Measurements from ENCODE around the gene SLC27A1. TPM values are rescaled to one million over a fixed set of nuclear protein-coding genes. Genes with fewer than 3 reads are reported as not detected.

The SLC27A1 gene
- total RNA-seq, 1 donor from 2014 or later: 64.9 TPM

DNA sequence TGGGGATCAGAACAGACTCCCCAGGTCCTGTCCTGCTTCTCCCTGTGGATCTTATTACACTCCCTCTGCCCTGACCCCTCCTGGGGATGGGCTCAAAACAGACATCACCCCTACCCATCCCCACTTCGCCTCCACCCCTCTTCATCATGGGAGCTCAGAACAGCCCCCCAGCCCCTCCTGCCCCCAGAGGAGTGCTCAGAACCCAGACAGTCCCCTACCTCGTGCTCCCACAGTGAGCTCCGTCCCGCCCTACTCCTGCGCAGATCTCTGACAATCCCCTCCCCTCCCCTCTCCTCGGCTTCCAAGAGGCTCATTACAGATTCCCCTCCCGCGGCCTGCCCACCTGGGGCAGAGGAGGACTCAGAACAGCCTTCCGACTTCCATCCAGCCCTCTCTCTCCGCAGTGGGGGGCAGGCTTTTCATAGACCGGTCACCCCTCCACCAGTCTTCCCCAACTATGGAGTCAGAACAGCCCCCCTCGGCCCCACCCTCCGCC lies 15.7 kb upstream of the SLC27A1 start:
- no peaks in the 10 kb centered on the region for H3K9me3 ChIP-seq
- no peak for DNase-seq (ENCODE audit: low spot score in 2 of 2)
- TF ChIP-seq, protein P1, sequence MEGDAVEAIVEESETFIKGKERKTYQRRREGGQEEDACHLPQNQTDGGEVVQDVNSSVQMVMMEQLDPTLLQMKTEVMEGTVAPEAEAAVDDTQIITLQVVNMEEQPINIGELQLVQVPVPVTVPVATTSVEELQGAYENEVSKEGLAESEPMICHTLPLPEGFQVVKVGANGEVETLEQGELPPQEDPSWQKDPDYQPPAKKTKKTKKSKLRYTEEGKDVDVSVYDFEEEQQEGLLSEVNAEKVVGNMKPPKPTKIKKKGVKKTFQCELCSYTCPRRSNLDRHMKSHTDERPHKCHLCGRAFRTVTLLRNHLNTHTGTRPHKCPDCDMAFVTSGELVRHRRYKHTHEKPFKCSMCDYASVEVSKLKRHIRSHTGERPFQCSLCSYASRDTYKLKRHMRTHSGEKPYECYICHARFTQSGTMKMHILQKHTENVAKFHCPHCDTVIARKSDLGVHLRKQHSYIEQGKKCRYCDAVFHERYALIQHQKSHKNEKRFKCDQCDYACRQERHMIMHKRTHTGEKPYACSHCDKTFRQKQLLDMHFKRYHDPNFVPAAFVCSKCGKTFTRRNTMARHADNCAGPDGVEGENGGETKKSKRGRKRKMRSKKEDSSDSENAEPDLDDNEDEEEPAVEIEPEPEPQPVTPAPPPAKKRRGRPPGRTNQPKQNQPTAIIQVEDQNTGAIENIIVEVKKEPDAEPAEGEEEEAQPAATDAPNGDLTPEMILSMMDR (IDR thresholded peaks at IDR 0.05): no peak
- no peaks in the 10 kb centered on the region for H3K27me3 ChIP-seq
- intact Hi-C loops (cut with DNase I): no loop called here
- H3K27ac ChIP-seq: no peak overlapping the region
- no peaks in the 10 kb centered on the region for H3K36me3 ChIP-seq
- no peak overlapping the region for H3K4me3 ChIP-seq
- peaks cover 0 to 6% of the 10 kb centered on the region in 2 donors for H3K4me1 ChIP-seq

DNA sequence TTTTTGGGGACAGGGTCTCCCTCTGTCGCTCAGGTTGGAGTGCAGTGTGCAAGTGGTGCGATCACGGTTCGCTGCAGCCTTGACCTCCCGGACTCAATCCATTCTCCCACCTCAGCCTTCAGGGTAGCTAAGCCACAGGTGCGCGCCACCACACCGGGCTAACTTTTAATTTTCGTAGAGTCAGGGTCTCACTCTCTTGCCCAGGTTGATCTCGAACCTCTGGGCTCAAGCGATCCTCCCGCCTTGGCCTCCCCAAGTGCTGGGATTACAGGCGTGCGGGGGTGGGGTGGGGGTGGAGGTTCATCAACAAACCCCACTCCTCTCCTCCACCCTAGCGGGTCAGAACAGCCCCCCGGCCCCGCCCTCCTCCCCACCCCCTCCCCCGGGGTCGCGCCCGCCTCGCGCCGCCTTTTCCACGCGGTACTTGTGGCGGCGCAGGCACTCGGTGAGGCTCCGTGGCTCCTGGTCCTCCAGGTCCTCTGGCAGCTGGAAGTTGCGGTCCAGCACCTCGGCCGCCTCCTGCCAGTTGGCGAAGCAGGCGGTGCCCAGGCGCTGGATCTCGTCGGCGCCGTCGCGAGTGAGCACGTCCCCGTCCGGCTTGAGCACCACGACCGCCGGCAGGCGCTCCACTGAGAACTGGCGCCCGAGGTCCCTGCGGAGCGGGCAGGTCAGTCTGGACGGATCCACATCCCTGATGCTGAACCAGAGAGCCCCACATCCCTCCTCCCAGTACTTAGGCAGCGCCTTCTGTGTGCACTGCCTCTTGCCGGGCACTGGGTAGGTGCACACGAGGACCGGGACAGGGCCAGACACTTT lies 14.8 kb upstream of the SLC27A1 start:
- no peaks in the 10 kb centered on the region for H3K36me3 ChIP-seq
- no peak for DNase-seq (ENCODE audit: low spot score in 2 of 2)
- no peaks in the 10 kb centered on the region for H3K9me3 ChIP-seq
- no peak overlapping the region for H3K27ac ChIP-seq
- H3K4me3 ChIP-seq: no peak overlapping the region
- TF ChIP-seq, protein P1 (IDR thresholded peaks at IDR 0.05): no peak
- intact Hi-C loops (cut with DNase I): no loop called here
- H3K27me3 ChIP-seq: no peaks in the 10 kb centered on the region
- peaks cover 0 to 6% of the 10 kb centered on the region in 2 donors for H3K4me1 ChIP-seq

DNA sequence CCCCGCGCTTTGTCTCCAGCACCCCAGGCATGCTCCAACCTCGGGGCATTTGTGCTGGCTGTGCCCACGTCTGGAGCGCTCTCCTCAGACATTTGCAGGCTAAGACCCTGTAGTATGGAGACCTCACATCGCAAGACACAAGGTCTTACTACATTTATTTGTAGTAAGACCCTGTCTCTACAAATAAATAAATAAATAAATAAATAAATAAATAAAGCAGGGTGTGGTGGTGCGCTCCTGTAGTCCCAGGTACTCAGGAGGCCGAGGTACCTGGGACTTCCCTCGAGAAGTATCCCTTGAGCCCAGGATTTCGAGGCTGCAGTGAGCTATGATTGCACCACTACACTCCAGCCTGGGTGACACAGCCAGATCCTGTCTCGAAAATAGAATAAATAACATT lies 14.2 kb upstream of the SLC27A1 start:
- DNase-seq (ENCODE audit: low spot score in 2 of 2): no peak
- TF ChIP-seq, protein P1 (IDR thresholded peaks at IDR 0.05): no peak
- peaks cover 0 to 6% of the 10 kb centered on the region in 2 donors for H3K4me1 ChIP-seq
- H3K9me3 ChIP-seq: no peaks in the 10 kb centered on the region
- no peaks in the 10 kb centered on the region for H3K36me3 ChIP-seq
- intact Hi-C loops (cut with DNase I): no loop called here
- no peak overlapping the region for H3K27ac ChIP-seq
- no peak overlapping the region for H3K4me3 ChIP-seq
- H3K27me3 ChIP-seq: no peaks in the 10 kb centered on the region

DNA sequence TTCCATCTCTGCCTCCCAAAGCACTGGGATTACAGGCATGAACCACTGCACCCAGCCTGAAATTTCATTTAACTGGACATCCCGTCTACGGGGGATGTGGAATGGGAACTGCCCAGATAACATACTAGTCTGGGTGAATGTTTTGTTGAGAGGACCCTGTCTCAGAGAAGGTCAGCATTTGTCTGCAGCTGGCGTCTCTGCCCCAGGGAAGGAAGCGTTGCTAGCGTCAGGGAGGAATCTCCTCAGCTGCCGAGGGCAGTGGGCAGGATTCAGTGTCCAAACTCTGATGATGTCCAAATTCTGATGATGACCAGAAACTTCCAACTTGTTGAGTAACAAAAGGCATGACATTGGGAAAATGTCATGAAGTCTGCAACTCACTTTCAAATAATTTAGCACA lies 12.7 kb upstream of the SLC27A1 start:
- TF ChIP-seq, protein P1 (IDR thresholded peaks at IDR 0.05): no peak
- Histone ChIP-seq H3K27me3 (no peaks in the 10 kb centered on the region), H3K27ac (no peak overlapping the region), H3K36me3 (no peaks in the 10 kb centered on the region), H3K4me1 (peaks cover 0 to 6% of the 10 kb centered on the region in 2 donors), H3K4me3 (no peak overlapping the region), H3K9me3 (no peaks in the 10 kb centered on the region)
- intact Hi-C loops (cut with DNase I): no loop called here
- DNase-seq (ENCODE audit: low spot score in 2 of 2): no peak

DNA sequence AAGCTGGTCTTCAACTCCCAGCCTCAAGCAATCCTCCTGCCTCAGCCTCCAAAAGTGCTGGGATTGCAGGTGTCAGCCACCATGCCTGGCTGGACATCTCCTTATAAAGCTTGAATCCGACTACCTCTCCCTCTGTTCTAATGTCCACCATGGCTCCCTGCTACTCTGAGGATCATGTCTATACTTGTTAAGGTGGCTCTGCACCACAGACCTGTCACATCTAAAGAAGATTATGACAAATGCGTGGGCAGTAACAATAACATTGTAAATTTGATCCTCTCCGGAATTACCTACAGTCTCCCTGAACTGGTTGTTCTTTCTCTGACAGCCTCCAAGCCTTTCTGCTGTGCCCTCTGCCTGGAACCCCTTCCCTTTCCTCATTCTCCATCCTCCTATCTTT lies 11.4 kb upstream of the SLC27A1 start:
- no peak for DNase-seq (ENCODE audit: low spot score in 2 of 2)
- Histone ChIP-seq H3K9me3 (no peaks in the 10 kb centered on the region), H3K27me3 (no peaks in the 10 kb centered on the region), H3K4me1 (peaks cover 0 to 6% of the 10 kb centered on the region in 2 donors), H3K36me3 (no peaks in the 10 kb centered on the region), H3K4me3 (no peak overlapping the region), H3K27ac (no peak overlapping the region)
- TF ChIP-seq, protein P1 (IDR thresholded peaks at IDR 0.05): no peak
- intact Hi-C loops (cut with DNase I): no loop called here

Measured in ascending aorta (tissue), 2 donors.